ENCODE measurements around the gene CLK3.

DNA sequence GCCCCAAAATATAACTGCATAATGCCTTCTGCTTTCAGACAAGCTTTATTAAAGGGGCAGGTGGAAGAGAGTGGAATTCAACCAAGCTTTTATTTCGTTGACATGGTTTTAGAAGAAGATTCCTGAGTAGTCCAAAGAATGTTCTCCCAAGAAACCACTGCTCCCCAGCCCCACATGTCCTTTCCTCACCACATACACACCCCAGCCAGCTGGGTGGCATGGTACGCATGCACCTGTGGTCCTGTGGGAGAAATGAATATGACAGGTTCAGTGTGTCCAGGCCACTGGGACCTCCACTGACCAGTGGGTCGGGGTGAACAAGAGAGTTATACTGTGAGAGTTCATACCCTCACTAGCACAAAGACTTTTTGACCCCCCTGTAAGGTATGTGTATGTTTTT is 44.4 kb upstream of the CLK3 start:
- TF ChIP-seq GATA2 (IDR thresholded peaks at IDR 0.05; ENCODE audit: low read depth, low read length), result no peak
- no peak for TF ChIP-seq GATA3 (IDR thresholded peaks at IDR 0.05; ENCODE audit: low read depth, low read length)

All from SH-SY5Y (cell line).